Measurements from ENCODE around the gene B3GNT2. TPM values are rescaled to one million over a fixed set of nuclear protein-coding genes. Genes with fewer than 3 reads are reported as not detected.
"Not testable (repeated sequence)": the region's sequence is repeated elsewhere in the genome, so short reads cannot be mapped to it uniquely, and the experiment has no call there.

B3GNT2 gene
- polyA plus RNA-seq, 10 donors, result 6.2 to 10.4 (median 8.4) TPM

- DNase-seq, result no peak
Observed at GRCh38 chr2:62234755-62235655, 39.1 kb downstream of the B3GNT2 start.

GRCh38 chr2:62236499-62236898 lies 40.6 kb downstream of the B3GNT2 start:
- no peak for DNase-seq

DNA sequence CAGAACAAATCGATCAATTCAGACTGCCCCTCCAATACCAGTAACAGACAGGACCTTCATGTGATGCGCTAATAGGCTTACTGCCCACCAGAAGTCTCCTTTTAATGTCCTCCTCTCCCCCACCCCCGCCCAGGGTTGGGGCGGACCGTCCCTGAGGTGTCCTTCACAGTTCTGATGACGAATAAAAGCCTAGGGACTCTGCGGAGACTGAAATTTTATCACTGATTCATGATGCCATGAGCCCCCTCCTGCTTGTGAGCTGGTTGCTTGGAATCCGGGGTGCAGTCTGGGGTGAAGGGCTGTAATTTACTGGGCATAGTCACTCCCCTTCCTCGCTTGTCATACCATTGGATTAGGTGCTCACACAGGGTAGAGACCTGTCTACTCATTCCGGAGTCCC lies 42.3 kb downstream of the B3GNT2 start:
- no peak for DNase-seq

GRCh38 chr2:62240546-62240945 lies 44.6 kb downstream of the B3GNT2 start:
- no peak for DNase-seq

DNA sequence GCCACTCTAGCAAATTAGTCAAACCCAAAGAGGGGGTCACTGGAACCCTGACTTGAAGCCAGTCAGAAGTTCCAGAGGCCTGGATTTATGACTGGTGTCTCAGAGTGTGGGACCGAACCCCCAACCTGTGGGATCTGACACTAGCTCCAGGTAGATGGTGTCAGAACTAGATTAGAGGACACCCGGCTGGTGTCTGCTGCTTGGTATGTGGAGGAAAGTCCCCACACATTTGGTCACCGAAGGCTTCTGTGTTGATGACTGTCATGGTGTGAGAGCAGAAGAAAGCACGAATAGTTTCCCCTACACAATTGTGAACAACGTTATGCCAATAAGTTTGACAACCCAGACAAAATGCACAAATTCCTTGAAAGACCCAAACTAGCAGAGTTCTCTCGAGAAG lies 48.1 kb downstream of the B3GNT2 start:
- no peak for DNase-seq

DNA sequence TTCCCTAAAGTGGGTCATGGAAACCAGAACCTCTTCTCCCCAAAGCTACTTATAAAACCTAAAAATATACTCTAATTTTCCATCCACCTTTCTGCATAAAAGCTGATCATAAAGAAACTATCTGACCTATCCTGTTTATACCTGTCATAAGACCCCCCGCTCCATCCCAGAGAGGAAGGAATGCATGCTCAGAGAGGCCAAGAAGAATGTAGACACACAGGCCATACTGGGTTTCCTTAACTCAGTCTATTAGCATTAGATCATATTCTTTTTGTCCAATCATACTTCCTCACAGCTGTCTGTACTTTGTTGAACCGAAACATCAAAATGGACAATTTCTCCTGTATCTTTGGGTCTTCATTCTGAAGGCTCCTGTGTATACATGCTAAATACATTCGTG lies 52.3 kb downstream of the B3GNT2 start:
- no peak for DNase-seq

GRCh38 chr2:62250239-62250638 lies 54.3 kb downstream of the B3GNT2 start:
- no peak for DNase-seq

GRCh38 chr2:62254424-62255266 lies 58.7 kb downstream of the B3GNT2 start:
- DNase-seq, result no peak

- DNase-seq, result no peak
Observed at GRCh38 chr2:62257466-62257865, 61.6 kb downstream of the B3GNT2 start.

GRCh38 chr2:62263076-62263715 lies 67.3 kb downstream of the B3GNT2 start:
- no peak for DNase-seq

GRCh38 chr2:62264186-62264585 lies 68.3 kb downstream of the B3GNT2 start:
- no peak for DNase-seq

GRCh38 chr2:62265106-62265505 lies 69.2 kb downstream of the B3GNT2 start:
- no peak for DNase-seq

- peak in 1 of 3 donors; percentile 19 for DNase-seq
Observed at GRCh38 chr2:62266433-62267038, 70.6 kb downstream of the B3GNT2 start.

DNA sequence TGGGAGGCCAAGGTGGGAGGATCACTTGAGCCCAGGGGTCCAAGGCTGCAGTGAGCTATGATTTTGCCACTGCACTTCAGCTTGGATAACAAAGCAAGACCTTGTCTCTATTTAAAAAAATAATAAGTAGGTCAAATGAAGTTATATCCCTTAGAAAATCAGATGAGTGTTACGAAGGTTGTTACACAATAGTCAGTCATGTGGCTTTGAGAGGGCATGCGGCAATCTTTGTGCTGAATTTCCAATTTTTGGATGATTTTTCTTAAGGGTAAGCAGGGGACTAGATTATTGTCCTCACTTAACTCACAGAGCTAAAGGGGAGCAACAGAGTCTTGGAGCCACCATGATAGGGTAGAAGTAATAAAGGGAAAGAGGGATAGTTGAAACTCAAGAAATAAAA lies 71.8 kb downstream of the B3GNT2 start:
- DNase-seq, result no peak

- DNase-seq, result not testable (repeated sequence)
Observed at GRCh38 chr2:62268681-62269188, 72.8 kb downstream of the B3GNT2 start.

DNA sequence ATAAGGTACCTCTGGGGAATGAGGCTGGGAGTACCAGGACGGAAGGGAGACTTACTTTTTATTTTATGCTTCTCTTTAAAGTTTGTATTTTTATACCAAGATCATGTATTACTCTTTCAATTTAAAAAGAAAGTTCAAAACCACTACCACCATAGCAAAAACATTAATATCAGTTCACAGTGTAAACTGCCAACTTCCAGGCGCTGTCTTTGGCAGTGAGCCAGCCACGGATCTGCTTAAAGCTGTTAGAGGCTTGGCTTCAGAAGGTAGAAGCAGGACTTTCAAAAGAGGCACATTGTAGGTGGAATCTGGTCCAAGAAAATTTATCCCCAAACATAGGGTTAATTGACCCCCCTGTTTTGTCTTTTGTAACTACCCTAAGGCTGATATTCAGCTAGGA lies 74.8 kb downstream of the B3GNT2 start:
- no peak for DNase-seq
